Suprapubic skin (tissue), 4 donors: Measurements from ENCODE around the gene GNB1.

Experiments used
- CTCF ChIP-seq, 2 donors: fragments of 200-600 bp in 1 of 2; fragments of 450-650 bp in 1 of 2; sonication (generic) in 1 of 2; IDR thresholded peaks; one replicate each; pipeline ENCODE4 v1.5.1; 2016 to 2019; ENCODE audit warnings: antibody characterized with exemption in 2 of 2, mild to moderate bottlenecking in 1 of 2, moderate library complexity in 1 of 2
- POLR2A ChIP-seq, 2 donors: fragments of 450-650 bp; IDR thresholded peaks; one replicate each; pipeline ENCODE4 v1.6.1; 2017; ENCODE audit warnings: antibody characterized with exemption in 2 of 2, mild to moderate bottlenecking in 2 of 2, moderate library complexity in 2 of 2
- POLR2AphosphoS5 ChIP-seq, 3 donors: sonication (generic); formaldehyde crosslinking; IDR thresholded peaks; one replicate each; pipeline ENCODE4 v1.6.1; 2017; ENCODE audit warnings: antibody characterized with exemption in 3 of 3

- TF ChIP-seq CTCF (IDR thresholded peaks at IDR 0.05) (no peak), POLR2AphosphoS5 (IDR thresholded peaks at IDR 0.05) (no peak), POLR2A (IDR thresholded peaks at IDR 0.05) (no peak)
Measured at GRCh38 chr1:1857096-1857703, 33.7 kb downstream of the GNB1 start.
